ENCODE measurements around the gene MT1E.
"Not testable (repeated sequence)": the region's sequence is repeated elsewhere in the genome, so short reads cannot be mapped to it uniquely, and the experiment has no call there.

DNA sequence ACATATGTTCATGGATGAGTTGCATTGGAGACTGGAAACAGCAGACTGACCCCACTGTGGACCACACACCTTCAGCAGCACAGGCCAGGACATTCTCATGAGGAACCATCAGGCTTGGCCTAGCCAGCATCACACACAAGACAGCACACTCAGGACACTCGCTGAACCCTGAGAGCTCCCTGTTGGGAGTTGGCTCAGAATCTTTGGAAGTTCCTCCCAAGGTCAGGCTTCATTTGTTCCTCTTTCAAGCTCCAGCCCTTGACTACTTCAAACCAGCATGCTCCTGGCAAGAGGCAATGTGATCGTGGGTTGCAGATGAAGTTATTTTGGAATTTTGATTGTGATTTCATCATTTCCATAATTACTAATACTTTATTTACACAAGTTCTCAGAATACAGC, 46.1 kb downstream of the MT1E start:
- TF ChIP-seq, protein P1, sequence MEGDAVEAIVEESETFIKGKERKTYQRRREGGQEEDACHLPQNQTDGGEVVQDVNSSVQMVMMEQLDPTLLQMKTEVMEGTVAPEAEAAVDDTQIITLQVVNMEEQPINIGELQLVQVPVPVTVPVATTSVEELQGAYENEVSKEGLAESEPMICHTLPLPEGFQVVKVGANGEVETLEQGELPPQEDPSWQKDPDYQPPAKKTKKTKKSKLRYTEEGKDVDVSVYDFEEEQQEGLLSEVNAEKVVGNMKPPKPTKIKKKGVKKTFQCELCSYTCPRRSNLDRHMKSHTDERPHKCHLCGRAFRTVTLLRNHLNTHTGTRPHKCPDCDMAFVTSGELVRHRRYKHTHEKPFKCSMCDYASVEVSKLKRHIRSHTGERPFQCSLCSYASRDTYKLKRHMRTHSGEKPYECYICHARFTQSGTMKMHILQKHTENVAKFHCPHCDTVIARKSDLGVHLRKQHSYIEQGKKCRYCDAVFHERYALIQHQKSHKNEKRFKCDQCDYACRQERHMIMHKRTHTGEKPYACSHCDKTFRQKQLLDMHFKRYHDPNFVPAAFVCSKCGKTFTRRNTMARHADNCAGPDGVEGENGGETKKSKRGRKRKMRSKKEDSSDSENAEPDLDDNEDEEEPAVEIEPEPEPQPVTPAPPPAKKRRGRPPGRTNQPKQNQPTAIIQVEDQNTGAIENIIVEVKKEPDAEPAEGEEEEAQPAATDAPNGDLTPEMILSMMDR (IDR thresholded peaks at IDR 0.05): not testable (repeated sequence)
- TF ChIP-seq POLR2A (IDR thresholded peaks at IDR 0.05): not testable (repeated sequence)

All from Peyer's patch (tissue), 4 donors.